GM20431 (cell line): ENCODE results near the gene ATP6AP1.

Source experiments
- in situ Hi-C: fragments of 300-500 bp; cut with MseI, MboI; formaldehyde crosslinking; loops from one replicate; pipeline ENCODE4 v1.15.0; 2020; ENCODE audit warnings: low sequenced_read_pairs; ENCODE audit not compliant: unreplicated experiment

The ATP6AP1 gene

GRCh38 chrX:154426916-154427770 lies 1.3 kb upstream of the ATP6AP1 start:
- in situ Hi-C loops, result no loop called here

GRCh38 chrX:154429711-154430110 lies 1.2 kb downstream of the ATP6AP1 start:
- in situ Hi-C loops, result no loop called here

DNA sequence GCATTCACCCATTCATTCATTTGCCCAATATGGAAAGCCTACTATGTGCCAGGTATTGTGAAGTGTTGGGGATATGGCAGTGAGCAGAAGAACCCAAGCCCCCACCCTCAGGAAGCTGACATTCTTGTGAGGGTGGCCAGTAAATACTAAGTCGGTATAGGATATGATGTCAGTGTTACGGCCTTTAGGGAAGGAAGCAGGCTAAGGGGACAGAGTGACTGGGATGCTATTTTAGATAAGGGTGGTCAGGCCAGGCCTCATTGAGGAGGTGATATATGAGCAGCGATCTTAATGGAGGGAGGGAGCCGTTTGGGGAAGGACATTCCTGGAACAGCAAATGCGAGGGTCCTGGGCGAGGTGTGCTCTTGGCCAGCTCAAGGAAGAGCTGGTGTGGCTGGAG lies 2.0 kb downstream of the ATP6AP1 start:
- in situ Hi-C loops, result no loop called here

DNA sequence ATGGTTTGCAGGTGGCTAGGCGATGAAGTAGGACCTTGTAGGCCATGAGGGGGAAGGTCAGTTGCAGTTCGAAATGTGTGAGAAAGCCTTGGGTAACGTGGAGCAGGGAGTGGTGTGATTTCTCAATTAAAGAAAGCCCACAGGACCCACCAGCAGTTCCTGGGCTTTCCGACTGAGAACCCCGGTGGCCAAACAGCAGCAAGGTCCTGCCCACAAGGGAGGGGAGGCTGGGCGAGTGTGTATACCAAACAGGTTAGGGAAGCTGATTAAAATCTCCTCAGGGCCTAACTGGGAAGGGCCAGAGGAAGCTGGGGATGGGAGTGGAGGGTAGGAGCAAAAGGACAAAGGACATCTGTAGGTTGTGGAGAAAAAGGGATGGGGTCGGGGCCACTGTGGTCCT lies 2.4 kb downstream of the ATP6AP1 start:
- in situ Hi-C loops, result no loop called here

GRCh38 chrX:154431341-154431740 lies 2.9 kb downstream of the ATP6AP1 start:
- in situ Hi-C loops, result no loop called here

- in situ Hi-C loops, result no loop called here
Observed at GRCh38 chrX:154432210-154432609, 3.7 kb downstream of the ATP6AP1 start.

- in situ Hi-C loops, result no loop called here
Observed at GRCh38 chrX:154433605-154434004, 5.1 kb downstream of the ATP6AP1 start.

- in situ Hi-C loops, result no loop called here
Observed at GRCh38 chrX:154434394-154435168, 6.1 kb downstream of the ATP6AP1 start.

- in situ Hi-C loops, result no loop called here
Observed at GRCh38 chrX:154435171-154435733, 6.8 kb downstream of the ATP6AP1 start.

GRCh38 chrX:154436374-154436982 lies 8.0 kb downstream of the ATP6AP1 start:
- in situ Hi-C loops, result no loop called here

- in situ Hi-C loops, result no loop called here
Observed at GRCh38 chrX:154436983-154437752, 8.7 kb downstream of the ATP6AP1 start, which contains the start of gene GDI1. Gene GDI1, plus strand, starts transcription at chrX:154437154. Its CDS starts 101 bp downstream, at chrX:154437255.

DNA sequence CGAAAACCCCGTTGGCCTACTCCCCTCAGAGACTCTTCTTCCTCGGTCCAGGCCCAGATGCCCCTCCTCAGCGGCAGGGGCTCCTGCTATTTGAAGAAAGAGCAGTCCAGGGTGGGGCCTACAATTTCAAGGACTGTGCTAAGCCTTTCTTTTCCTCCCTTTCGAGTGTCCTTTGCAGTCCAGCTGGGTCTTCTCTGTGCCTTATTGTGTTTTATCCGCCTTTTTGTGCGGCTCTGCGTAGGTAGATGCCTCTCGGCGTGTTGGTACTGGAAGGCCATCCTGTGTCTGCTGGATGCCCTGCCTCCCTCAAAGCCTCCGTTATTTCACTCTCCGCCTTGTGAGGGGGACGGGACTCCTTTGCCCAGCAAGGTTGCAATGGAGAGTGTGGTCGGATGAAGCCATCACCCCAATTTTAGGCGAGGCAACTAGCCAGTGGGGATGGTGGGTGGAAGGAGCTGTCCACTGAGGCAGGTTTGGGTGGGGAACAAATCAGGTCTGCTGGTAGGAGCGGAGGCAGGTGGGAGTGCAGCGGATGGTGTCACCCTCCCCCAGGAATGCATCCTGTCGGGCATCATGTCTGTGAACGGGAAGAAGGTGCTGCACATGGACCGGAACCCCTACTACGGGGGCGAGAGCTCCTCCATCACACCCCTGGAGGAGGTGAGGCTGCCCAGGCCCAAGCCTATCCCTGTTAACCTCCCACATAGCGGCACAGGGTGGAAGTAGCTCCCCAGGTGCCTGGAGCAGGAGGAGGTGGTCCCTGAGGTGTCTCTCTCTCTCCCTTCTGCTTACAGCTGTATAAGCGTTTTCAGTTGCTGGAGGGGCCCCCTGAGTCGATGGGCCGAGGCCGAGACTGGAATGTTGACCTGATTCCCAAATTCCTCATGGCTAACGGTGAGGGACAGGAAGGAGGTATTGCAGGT lies 9.8 kb downstream of the ATP6AP1 start:
- in situ Hi-C loops, result no loop called here

DNA sequence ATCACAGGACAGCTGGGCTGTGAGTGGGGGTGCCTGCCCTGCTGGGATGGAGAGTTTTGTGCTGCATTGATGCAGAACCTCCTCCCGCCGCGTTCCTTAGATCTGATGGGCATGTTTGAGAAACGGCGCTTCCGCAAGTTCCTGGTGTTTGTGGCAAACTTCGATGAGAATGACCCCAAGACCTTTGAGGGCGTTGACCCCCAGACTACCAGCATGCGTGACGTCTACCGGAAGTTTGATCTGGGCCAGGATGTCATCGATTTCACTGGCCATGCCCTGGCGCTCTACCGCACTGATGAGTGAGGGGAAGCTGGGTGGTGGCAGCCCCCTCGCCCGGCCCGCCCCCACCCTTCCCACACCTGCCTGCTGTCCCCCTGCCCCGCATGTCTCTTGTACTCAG lies 11.4 kb downstream of the ATP6AP1 start:
- in situ Hi-C loops, result no loop called here

DNA sequence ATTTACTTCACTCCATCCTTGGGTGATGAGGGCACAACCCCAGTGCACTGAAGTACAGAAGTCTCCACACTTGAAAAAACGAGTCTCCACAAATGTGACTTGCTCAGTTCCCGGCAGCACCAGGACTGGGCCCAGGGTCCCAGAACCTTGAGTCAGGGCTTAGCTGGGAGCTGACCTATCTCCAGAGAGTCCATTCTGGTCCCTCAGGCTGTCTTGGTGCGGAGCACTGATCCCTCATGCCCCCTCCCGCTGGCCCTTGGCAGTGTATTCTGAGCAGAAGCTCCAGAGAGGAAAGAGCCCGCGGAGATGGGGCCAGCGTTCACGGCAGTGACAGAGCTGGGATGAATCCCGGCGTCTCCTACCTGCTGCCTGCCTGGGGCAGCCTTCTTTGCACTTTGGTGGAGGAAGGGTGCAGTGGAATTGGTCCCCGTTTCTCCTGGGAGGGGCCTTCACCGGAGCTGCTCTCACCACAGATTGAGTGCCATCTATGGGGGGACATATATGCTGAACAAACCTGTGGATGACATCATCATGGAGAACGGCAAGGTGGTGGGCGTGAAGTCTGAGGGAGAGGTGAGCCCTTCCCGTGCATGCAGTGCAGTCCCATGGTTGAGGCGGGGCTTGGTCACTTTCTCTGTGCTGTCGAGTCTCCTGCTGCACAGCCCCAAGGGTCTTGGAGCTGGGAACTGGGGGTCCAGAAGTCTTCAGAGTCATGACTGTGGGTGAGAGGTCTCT lies 12.3 kb downstream of the ATP6AP1 start:
- in situ Hi-C loops, result no loop called here

- in situ Hi-C loops, result no loop called here
Observed at GRCh38 chrX:154441564-154441963, 13.1 kb downstream of the ATP6AP1 start.

- in situ Hi-C loops, result no loop called here
Observed at GRCh38 chrX:154441984-154442707, 13.7 kb downstream of the ATP6AP1 start.

GRCh38 chrX:154443479-154443910 lies 15.0 kb downstream of the ATP6AP1 start:
- in situ Hi-C loops, result no loop called here
